BJ (cell line): ENCODE results near the gene RASD1. TPM values are rescaled to one million over a fixed set of nuclear protein-coding genes. Genes with fewer than 3 reads are reported as not detected.

ENCODE experiments used
- CTCF ChIA-PET: fragments of 350-600 bp; formaldehyde crosslinking; extraction: SDS; loops from one replicate; lab custom pipeline; 2021; ENCODE audit warnings: antibody characterized with exemption, inconsistent platforms; lab: Yijun Ruan, JAX
- POLR2A ChIA-PET: fragments of 300-600 bp; sonication (Branson Sonifier 250); formaldehyde crosslinking; extraction: SDS; loops from one replicate; lab custom pipeline; 2021; ENCODE audit warnings: antibody characterized with exemption; lab: Charles Lee
- DNase-seq: peaks from one replicate; pipeline ENCODE4 v3.0.0-alpha.2; 2011; ENCODE audit warnings: low read depth
- H3K27me3 ChIP-seq: 2 replicates; pipeline ENCODE4 v1.6.0; 2011; ENCODE audit warnings: low read length; ENCODE audit not compliant: control insufficient read depth, insufficient read depth
- H3K36me3 ChIP-seq: 2 replicates; pipeline ENCODE4 v1.5.1; 2011; ENCODE audit warnings: low read length; ENCODE audit not compliant: control insufficient read depth, insufficient read depth
- H3K4me3 ChIP-seq: 2 replicates; pipeline ENCODE4 v1.5.1; 2011; ENCODE audit warnings: low read depth, mild to moderate bottlenecking, control low read depth, low read length
- CTCF ChIP-seq: IDR thresholded peaks from 2 replicates; pipeline ENCODE4 v1.5.1; 2011; ENCODE audit warnings: low read depth, mild to moderate bottlenecking, control low read depth, inconsistent platforms, low read length, moderate library complexity; ENCODE audit not compliant: insufficient read depth
- polyA plus RNA-seq: library from polyadenylated mRNA; depleted of rRNA; stranded (reverse); fragments of >200 nt; gene quantifications from 2 replicates; pipeline ENCODE4 v1.2.3, GENCODE V29; 2011

The RASD1 gene
- polyA plus RNA-seq, 1 experiment, result 0.90 TPM

DNA sequence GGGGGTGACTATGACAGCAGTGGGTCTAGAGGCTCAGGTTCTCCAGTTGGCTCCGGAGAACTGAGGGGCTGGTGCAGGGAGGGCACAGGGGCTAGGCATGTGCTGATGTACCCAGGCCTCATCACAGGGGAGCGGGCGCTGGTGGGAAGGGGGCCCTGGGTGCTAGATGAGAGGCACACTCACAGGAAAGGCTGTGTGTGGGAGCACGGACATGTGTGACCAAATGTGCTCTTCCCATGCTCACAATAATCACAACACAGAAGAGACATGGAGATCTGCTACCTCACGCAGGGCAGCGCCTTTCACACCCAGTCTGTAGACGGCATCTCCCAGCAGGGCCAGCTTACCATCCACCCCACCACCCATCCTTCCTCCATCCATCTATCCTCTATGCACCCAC, 17.4 kb upstream of the RASD1 start:
- CTCF ChIA-PET, result interaction anchor here (1.6 to 3.7 kb wide), 2 partner anchors 17 to 55 kb away, joined by 4 to 19 read pairs; partner anchors contain the start of gene RASD1

GRCh38 chr17:17512866-17513265, 16.7 kb upstream of the RASD1 start:
- ChIA-PET CTCF (interaction anchor here (1.1 to 4.9 kb wide), 2 partner anchors 16 to 129 kb away, joined by 4 to 44 read pairs; partner anchors contain the start of gene RASD1), POLR2A (no interaction called here)
- no peak for TF ChIP-seq CTCF
- Histone ChIP-seq H3K27me3 (no peaks in the 10 kb centered on the region), H3K4me3 (no peak overlapping the region), H3K36me3 (no peaks in the 10 kb centered on the region)
- DNase-seq, result no peak

More for the DNA sequence above, 17.4 kb upstream of the RASD1 start:
- Histone ChIP-seq H3K36me3 (no peaks in the 10 kb centered on the region), H3K27me3 (no peaks in the 10 kb centered on the region), H3K4me3 (no peak overlapping the region)
- no peak for TF ChIP-seq CTCF
- DNase-seq, result no peak
- POLR2A ChIA-PET, result no interaction called here

DNA sequence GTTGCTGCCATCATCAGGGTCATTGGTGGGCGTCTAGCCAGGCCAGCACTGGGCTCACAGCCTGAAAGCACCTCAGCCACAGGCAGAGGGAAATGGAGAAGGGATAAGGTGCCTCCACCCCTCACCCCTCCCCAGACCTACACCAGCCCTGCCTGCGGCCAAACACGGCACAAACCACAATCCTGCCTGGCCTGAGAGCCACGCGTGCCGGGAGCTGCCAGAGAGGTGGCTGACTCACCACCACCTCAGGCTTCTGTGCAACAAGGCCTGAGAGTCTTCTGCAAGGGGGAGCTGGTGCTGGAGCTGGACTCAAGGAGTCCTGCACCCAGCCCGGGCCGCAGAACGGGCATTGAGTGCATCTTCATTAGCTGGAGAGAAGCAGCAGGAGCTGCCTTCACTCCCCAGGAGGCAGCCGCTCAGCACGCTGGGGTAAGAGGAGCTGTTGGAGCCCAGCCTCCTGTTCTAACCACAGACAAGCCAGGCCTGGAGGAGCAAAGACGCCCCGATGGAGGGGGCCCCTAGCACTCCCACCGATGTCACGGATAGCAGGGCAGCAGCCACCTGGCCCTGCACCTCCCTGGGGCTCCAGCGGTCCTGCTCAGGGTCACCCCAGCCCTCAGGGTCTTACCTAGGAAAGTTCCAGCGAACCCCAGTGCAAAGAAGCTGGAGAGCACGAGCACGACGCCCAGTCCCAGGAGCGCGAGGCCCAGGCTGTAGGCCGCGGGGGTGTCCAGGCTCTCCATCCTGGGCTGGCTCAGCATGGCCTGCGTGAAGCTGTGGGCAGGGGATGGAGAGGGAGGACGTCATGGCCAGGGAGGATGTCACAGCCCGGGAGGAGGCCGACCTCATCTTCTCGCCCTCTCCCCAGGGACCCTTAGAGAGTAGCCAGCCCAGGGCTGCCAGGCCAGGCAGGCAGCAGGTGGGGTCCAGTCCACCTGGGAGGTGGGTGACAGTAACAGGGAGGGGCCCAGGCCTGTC, 16.0 kb upstream of the RASD1 start:
- DNase-seq, result peak; percentile 76
- Histone ChIP-seq H3K4me3 (no peak overlapping the region), H3K27me3 (no peaks in the 10 kb centered on the region), H3K36me3 (no peaks in the 10 kb centered on the region)
- CTCF ChIA-PET, result interaction anchor here (0.6 to 4.9 kb wide), 8 partner anchors 11 to 156 kb away, joined by 3 to 44 read pairs (median 4); partner anchors contain the start of gene RASD1
- no peak for TF ChIP-seq CTCF
- POLR2A ChIA-PET, result no interaction called here

- no peak for TF ChIP-seq CTCF
- Histone ChIP-seq H3K4me3 (no peak overlapping the region), H3K27me3 (no peaks in the 10 kb centered on the region), H3K36me3 (no peaks in the 10 kb centered on the region)
- ChIA-PET CTCF (interaction anchor here (0.6 to 4.9 kb wide), 6 partner anchors 10 to 127 kb away, joined by 4 to 44 read pairs (median 5); partner anchors contain the start of gene RASD1), POLR2A (no interaction called here)
- no peak for DNase-seq
These were observed 15.1 kb upstream of the RASD1 start for GRCh38 chr17:17511293-17511741.
